NOMO-1 treated with DMSO at 0.1 percent for 48 hours (cell line): Measurements from ENCODE around the gene PTGFR.

Experiments used
- DNase-seq: peaks from one replicate; lab custom pipeline; 2025; ENCODE audit not compliant: unreplicated experiment; lab: John Stamatoyannopoulos, UW

Gene PTGFR

DNA sequence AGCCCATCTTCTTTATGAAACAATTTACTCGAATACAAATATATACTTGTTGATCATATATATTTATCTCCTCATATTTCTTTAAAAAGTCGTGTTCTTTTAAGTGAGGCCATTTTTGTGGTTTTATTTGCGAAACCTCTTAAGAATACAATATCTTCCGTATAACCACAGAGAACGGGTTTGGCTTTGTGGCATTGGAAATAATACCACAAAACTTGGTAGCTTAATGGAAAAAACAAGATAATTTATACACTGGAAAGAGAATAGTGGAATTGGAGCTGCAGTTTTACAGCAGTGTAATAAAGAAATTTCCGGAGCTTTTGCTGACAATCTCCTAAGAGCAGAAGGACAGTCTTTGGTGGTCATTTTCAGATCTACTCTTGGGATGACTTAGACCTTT, 29.4 kb downstream of the PTGFR start:
- DNase-seq, result no peak

DNA sequence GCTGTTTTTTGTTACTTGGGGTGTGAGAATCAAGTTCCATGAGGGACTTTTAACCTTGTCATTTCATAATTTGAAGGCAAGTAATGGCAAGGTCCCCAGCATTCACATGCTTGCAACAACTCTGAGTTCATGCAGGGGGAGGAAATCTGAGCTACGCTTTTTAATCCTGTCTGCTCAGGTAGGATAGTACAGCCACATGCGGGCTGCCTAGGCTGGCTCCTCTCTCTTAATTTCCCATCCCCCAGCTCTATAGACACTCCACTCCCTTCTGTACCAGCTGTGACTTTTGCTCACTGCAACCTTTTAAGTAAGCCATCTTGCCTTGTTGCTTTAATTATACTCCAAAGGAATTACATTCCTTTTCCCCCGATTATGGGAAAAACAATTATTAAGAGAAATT, 30.1 kb downstream of the PTGFR start:
- DNase-seq, result no peak

DNA sequence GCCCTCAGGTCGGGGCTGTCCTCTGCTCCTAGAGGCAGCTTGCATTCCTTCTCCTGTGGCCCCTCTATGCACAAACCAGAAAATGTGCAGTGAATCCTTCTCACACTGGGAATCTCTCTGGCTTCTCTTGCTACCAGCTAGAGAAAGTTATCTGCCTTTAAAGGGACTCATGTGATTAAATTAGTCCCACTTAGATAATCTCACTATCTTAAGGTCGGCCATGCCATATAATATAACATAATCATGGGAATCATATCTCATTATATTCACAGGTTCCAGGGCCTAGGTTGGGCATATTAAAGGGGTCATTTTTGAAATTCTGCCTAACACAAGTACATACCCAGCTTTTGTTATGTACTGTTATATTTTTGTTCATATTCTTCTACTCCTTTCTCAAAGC, 31.4 kb downstream of the PTGFR start:
- DNase-seq, result no peak

DNA sequence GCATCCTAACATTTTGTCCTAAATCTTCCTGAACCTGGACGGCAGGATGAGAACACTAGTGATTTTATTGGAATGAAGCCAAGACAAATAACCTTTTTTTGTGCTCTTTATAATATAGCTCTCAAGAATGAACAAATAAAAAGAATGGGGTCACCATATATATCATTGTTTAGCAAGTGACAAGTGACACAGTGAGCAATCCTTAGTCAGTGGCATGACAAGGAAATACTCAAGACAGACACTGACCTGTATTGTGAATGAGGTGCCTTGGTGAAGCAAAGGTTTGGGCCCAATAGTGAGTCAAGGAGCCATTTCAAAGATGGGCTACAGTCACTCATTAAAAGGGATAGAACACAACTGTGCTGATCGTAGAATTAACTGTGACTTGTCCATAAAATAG, 35.7 kb downstream of the PTGFR start:
- DNase-seq, result no peak

DNA sequence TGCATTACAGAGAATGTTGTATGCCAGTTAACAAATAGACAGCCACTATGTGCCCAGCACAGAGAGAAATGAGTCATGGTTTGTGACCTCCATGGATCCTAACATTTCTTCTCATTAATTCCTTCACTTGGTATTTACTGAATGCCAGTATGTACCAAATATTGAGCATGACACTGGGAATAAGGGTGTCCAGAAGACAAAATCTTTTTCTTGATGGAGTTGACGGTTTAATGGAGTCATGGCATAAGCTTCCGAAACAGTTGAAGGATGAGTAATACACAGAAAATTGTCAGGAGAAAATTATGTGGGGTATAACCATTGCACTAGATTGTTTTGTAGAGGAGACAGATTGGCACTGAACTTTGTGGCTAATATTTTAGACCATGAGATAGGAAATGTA, 36.9 kb downstream of the PTGFR start:
- DNase-seq, result no peak

DNA sequence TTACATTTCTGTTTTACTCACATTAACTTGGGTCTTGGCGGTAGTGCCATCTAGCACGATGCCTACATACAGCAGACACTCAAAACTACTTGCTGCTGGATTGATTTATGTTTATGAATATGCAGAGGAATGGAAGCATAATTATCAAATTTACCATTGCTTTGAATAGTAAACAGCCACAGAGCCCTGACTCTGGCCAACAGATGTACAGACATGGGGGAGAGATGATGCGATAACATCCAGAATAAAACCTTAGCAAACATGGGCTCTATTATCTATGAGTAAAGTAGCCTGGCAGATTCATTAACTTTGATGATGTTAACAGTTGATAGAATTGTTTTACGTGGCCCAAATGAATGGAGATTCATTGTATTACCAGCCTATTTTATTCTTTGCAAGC, 42.8 kb downstream of the PTGFR start:
- DNase-seq, result no peak

DNA sequence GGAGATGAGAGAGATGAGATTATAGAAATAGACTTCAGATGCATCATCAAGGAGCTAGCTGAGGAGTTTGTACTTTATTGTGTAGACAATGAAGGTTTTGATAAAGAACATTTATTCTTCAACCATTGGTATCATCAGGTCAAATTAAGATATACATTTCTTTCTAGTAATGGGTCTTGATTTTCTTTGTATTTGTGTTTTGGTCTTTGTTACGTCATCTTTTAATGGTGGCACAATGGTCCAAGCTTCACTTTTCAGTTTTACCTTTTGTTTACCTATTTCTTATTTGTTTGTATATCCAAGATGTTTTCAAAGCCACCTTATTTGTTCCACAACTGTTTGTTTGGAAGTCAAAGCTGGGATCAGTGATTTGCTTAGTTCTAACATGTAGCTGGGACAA, 44.5 kb downstream of the PTGFR start:
- no peak for DNase-seq

DNA sequence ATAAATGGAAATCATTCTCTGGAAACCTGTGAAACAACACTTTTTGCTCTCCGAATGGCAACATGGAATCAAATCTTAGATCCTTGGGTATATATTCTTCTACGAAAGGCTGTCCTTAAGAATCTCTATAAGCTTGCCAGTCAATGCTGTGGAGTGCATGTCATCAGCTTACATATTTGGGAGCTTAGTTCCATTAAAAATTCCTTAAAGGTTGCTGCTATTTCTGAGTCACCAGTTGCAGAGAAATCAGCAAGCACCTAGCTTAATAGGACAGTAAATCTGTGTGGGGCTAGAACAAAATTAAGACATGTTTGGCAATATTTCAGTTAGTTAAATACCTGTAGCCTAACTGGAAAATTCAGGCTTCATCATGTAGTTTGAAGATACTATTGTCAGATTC, 45.7 kb downstream of the PTGFR start:
- no peak for DNase-seq

DNA sequence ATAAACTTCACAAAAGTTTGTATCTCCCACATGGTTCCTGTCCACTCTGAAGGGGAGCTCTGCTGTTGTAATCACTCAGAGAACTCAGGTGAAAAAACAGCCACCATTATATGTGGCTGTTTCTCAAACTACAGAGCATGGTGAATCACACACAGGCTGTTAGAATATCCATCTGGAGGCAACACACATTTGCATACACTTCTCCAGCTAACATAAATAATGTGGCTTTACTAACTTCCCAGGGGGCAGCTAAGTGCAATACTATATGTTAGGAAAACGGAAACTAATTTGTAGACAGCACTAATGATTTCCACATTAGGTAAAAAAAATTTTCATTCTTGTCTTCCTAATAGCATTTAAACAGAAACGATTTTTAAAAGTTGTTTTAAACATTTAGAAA, 49.3 kb downstream of the PTGFR start:
- DNase-seq, result no peak

DNA sequence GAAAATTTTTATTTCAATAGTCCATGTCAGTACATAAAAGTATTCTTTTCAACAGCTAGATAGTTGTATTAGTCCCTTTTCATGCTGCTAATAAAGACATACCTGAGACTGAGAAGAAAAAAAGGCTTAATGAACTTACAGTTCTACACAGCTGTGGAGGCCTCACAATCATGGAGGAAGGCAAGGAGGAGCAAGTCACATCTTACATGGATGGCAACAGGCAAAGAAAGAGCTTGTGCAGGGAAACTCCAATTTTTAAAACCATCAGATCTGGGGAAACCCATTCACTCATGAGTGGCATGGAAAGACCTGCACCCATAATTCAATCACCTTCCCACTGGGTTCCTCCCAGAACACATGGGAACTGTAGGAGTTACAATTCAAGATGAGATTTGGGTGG, 50.7 kb downstream of the PTGFR start:
- DNase-seq, result no peak

DNA sequence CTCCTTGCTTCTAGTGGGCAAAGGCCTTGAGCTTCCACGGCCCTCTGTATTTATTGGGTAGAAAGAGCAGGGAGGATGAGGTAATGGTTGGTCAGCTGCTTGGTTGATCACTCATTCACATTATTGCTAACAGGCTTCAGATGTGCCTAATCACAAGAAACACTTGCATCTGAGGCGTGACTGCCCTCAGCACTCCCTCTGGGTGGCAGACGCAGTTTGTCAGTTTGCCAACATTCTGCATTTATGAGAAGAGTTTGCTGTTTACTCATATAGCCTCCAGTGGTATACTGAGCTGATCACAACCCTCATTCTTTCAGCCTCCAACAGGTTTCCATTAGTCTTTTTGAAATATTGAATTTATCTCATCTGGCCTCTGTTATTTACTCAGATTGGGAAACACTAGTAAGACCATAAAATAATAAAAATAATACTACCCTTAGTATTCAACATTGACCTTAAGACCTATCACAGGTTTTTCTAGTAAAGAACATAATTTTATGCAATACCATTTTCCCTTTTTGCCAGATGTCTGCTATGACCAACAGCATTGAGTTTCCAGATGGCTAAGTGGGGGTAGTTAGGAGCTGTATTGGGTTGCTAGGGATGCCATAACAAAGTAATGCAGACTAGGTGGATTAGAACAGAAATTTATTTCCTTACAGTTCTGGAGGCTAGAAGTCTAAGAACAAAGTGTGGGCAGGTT, 53.3 kb downstream of the PTGFR start:
- DNase-seq, result no peak

DNA sequence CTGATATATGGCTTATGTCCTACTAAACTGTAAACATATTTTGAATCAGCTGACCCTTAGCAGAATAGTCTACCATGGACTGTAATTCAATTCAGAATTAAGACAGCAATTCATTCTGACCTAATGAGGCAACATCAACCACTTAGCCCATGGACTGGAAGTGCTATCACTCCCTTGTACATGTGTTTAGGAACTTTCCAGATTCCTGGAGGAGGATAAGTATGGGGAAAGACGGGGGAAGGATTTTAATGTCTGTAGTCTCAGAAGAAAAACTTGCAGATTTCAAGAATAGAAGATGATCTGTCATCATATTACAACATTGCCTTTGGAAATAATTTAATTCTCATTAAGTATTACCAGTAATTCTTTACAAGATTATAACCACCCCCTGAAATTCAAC, 56.3 kb downstream of the PTGFR start:
- no peak for DNase-seq

DNA sequence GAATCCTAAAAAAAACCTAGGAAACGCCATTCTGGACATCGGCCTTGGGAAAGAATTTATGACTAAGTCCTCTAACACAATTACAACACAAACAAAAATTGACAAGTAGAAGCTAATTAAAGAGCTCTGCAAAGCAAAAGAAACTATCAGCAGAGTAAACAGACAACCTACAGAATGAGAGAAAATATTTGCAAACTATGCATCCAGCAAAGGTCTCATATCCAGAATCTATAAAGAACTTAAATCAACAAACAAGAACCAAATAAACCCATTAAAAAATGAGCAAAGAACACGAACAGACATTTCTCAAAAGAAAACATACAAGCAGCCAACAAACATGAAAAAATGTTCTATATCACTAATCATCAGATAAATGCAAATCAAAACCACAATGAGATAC, 58.6 kb downstream of the PTGFR start:
- DNase-seq, result no peak

DNA sequence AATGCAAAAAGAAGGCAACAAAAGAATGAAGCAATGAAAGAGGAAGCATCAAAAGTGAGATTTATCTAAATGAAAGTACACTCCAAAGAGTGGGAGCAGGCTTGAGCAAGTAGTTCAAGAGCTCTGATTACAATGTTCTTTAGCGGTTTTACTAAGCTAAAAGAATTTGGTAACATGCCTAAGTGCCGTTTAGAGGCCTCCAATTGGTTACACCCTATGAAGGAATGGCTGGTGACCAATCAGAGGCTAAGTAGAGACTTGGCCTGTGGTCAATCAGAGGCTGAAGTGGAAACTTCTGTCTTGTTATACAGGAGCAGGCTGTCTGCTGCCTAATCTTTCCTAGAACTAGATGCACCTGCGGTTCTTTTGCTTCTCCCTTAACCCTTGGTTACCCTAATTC, 59.1 kb downstream of the PTGFR start:
- no peak for DNase-seq

DNA sequence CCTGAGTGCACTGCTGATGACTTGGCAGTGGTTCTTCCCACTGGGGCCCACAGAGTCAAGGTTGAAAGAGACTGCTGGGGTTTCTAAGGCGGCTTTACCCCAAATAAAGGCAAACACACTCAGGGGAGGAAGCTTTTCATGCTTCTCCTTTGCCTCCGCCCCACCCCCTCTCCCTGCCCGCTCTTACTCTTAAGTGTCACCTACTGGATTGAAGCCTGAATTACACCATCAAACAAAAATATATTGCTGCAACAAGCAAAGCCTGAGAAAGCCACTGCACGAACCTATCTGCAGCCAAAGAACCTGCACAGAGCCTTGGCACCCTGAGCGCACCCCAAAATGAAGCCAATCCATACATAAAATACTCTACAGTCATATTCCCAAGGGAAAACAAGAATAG, 63.1 kb downstream of the PTGFR start:
- DNase-seq, result no peak

DNA sequence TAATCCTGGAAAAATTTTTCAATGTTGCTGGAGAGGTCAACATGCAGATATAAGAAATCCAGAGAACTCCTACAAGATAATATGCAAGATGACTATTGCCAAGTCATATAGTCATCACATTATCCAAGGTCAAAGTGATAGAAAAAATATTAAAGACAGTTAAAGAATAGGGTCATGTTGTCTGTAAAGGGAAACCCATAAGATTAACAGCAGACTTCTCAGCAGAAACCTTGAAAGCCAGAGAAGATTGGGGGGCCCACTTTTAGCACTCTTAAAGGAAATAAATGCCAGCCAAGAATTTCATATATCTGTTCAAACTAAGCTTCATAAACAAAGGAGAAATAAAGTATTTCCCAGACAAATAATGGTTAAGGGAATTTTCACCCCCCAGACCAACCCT, 64.1 kb downstream of the PTGFR start:
- no peak for DNase-seq

DNA sequence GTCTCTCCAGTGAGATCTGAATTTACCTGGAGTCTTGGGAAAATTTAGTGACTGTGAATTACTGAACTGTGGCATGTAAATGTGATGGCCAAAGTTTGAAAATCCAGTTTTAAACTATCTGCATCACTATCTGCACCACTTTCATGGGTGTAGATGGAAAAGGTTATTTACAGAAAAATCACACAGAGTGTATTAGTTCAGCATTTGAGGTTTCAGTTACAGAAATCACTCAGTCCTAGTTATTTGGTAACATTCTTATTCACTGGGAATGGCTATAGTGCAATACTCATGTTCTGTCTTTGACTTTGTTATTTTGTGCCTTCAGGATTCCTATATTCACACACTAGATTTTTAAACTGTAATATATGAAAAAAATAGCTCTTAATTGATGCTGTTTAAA, 68.9 kb downstream of the PTGFR start:
- DNase-seq, result no peak

DNA sequence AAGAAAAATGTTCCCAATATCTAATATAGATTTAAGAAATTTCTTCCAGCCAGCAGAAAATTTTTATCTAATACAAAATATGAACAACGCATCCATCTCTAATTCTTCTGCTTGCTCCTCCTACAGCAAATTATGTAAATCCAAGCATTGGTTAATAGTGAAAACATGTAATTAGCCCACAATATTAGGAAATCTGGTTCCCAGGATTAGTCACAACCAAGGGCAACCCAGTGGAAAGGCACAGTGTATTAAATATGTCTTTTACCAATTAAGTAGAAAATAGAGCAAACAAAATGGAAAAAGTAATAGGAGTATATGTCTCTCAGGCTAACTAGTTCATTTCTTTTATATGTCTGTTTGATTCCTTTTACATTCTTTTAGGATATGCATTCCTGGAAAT, 70.0 kb downstream of the PTGFR start:
- no peak for DNase-seq

DNA sequence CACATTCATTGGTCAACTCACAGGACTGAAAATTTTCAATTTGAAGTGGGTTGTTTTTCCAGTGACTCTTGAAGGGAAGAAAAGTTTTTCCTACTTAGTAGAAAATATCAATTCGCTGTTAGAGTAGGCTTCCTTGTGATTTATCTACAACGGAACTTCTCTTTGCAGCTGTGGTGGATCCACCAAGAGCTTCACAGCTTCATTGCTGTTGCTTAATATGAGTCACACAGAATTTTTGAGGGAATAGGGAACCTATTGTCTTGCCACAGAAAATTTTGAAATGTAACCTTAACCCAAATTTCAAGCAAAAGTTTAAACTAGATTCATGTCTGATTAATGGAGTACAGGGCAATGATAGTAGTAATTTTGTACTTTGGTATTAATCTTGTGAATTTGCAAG, 71.1 kb downstream of the PTGFR start:
- DNase-seq, result peak; percentile 85

DNA sequence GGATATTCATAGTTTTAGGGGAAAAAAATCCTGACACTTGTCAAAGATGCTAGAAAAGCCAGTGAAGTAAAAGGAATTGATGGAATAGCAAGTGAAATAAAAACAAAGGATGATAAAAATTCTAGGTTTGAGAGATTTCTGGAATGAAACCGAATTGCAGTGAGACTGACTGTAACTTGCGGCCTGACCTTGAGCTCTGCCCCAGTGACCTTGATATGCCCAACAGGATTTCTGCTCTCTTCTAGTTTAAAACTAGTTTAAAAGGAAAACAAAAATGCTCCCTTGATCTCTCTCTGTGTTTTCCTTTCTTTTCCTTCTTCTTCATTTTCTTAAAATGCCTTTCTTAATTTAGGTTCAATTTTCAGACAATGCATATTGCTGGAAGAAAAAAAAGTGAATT, 74.6 kb downstream of the PTGFR start:
- no peak for DNase-seq

DNA sequence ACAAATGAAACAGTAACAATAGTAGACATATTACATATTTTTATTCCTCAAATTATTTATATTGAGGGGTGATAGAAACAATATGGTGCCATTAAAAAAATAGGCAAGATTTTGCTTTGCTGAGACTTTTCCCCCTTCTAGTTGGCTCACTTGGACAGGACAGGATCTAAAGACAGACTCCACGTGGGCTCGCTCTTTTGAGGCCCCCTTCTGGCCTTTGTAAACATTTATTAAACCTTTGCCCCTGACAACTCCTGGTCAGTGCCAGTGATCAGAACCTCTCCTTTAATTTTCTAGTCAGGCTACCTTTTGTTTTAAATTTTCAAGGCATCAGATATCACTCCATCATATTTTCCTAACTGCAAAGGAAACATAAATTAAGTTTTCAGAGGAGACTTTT, 79.8 kb downstream of the PTGFR start:
- DNase-seq, result no peak

DNA sequence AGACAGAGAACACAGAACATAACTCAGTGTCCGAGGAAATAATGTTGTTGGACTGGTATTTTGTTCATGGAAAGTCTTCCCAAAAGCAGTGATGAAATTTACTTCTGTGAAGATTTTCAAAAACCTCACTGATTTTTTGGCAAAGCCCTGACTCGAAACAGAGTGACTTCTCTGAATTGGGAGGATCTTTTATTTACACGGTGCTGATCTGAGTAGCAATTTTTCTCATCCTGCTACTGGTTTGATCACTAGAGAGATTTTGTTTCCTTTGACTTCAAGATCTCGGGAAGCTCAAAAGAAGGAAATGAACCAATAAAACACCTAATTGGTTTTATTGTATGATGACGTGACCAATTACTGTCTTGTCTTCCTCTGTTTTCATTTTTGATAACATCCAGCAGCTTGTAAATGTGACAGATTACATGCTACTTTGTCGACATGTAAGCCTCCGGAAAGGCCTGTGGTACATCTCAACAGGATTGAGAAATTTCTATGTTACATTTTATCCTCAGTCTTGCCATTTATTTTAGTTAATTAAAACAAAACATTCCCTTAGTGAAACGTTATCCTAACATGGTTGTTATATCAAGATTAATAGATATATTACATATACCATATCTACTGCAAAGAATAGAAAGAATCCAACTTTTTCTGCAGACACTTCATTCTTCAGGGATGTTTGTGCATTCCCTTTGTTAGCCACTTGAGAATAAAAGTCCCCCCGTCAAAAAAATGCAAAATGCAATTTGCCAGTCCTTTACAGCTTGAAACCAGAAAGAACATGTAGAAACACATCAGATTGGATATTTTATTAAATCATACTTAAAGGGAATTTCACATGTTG, 86.7 kb downstream of the PTGFR start:
- DNase-seq, result no peak

DNA sequence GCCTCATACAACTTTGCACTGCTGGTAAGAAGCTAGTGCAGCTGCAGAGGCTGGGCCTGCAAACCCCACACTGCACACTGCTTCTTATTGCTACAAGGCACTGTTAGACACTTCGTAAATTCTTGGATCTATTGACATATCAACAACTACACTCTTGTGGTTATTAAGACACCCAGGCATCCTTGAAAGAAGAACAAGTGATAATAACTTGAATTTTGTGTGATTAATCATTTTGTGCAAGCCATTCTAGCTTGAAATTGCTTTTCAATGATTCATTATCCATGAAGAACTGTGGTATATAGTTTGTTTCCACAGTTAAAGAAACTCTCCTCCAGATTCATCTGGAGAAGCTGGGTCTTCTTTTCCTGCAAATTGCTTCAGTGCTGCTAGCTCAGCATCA, 95.8 kb downstream of the PTGFR start:
- no peak for DNase-seq
